Stimulated activated effector memory CD8-positive, alpha-beta T cell treated with anti-CD3 and anti-CD28 coated beads, Interleukin-12 subunit alpha, Interleukin-12 subunit beta, amount 100 ng/mL, for 72 hours (primary cell): ENCODE measurements around the gene GSTP1.
"Not testable (repeated sequence)": the region's sequence is repeated elsewhere in the genome, so short reads cannot be mapped to it uniquely, and the experiment has no call there.

Experiments used
- ATAC-seq: fragments of 150-1000 bp; cut with Tn5 transposase; 2 replicates; pipeline ENCODE4 v1.10.0; 2021
- DNase-seq, 2 donors: peaks; one replicate each; pipeline ENCODE4 v3.0.0; 2021 to 2022; ENCODE audit warnings: low spot score in 2 of 2
- H3K27ac Mint-ChIP-seq: one replicate; pipeline ENCODE4 v1.8.0; 2022; ENCODE audit warnings: mild to moderate bottlenecking, mixed read lengths
- H3K36me3 Mint-ChIP-seq: one replicate; pipeline ENCODE4 v1.8.0; 2022; ENCODE audit warnings: mild to moderate bottlenecking, mixed read lengths
- H3K4me1 Mint-ChIP-seq: one replicate; pipeline ENCODE4 v1.8.0; 2022; ENCODE audit warnings: mixed read lengths
- H3K4me3 Mint-ChIP-seq: one replicate; pipeline ENCODE4 v1.8.0; 2022; ENCODE audit warnings: mild to moderate bottlenecking, mixed read lengths
- H3K9me3 Mint-ChIP-seq: one replicate; pipeline ENCODE4 v1.8.0; 2022; ENCODE audit warnings: mixed read lengths

GSTP1 gene

GRCh38 chr11:67583247-67584204, at the start of gene GSTP1:
GSTP1 (plus strand) TSS chr11:67583812; CDS start chr11:67583844, 32 bp downstream.
- peak; percentile 94 for ATAC-seq
- H3K36me3 Mint-ChIP-seq, result peaks cover 31% of the 10 kb centered on the region
- H3K4me3 Mint-ChIP-seq, result peak within 1 kb of the TSS; percentile 82
- H3K27ac Mint-ChIP-seq, result peak within 1 kb of the TSS; percentile 91
- DNase-seq, result peak; percentile 76 to 93
- H3K4me1 Mint-ChIP-seq, result peaks cover 69% of the 10 kb centered on the region
- peaks cover 6% of the 10 kb centered on the region for H3K9me3 Mint-ChIP-seq

GRCh38 chr11:67534070-67534679, 49.4 kb upstream of the GSTP1 start:
- Mint-ChIP-seq H3K4me3 (no peak overlapping the region), H3K9me3 (peaks cover 7% of the 10 kb centered on the region), H3K36me3 (no peaks in the 10 kb centered on the region), H3K27ac (no peak overlapping the region), H3K4me1 (no peaks in the 10 kb centered on the region)
- ATAC-seq (no peak), DNase-seq (no peak)

GRCh38 chr11:67535561-67535960, 48.1 kb upstream of the GSTP1 start:
- Mint-ChIP-seq H3K9me3 (peaks cover 7% of the 10 kb centered on the region), H3K36me3 (no peaks in the 10 kb centered on the region), H3K4me1 (no peaks in the 10 kb centered on the region), H3K4me3 (no peak overlapping the region), H3K27ac (no peak overlapping the region)
- ATAC-seq (no peak), DNase-seq (no peak)

GRCh38 chr11:67538306-67538705, 45.3 kb upstream of the GSTP1 start:
- H3K9me3 Mint-ChIP-seq, result peaks cover 7% of the 10 kb centered on the region
- ATAC-seq (no peak), DNase-seq (no peak)
- no peaks in the 10 kb centered on the region for H3K4me1 Mint-ChIP-seq
- no peak overlapping the region for H3K4me3 Mint-ChIP-seq
- no peaks in the 10 kb centered on the region for H3K36me3 Mint-ChIP-seq
- no peak overlapping the region for H3K27ac Mint-ChIP-seq

- DNase-seq, result no peak
- Mint-ChIP-seq H3K4me1 (no peaks in the 10 kb centered on the region), H3K36me3 (no peaks in the 10 kb centered on the region), H3K27ac (no peak overlapping the region), H3K9me3 (peaks cover 4% of the 10 kb centered on the region), H3K4me3 (no peak overlapping the region)
- ATAC-seq, result no peak
Observed at GRCh38 chr11:67538823-67539505, 44.6 kb upstream of the GSTP1 start.

GRCh38 chr11:67539550-67539949, 44.1 kb upstream of the GSTP1 start:
- Mint-ChIP-seq H3K4me1 (no peaks in the 10 kb centered on the region), H3K36me3 (no peaks in the 10 kb centered on the region), H3K4me3 (no peak overlapping the region), H3K27ac (no peak overlapping the region), H3K9me3 (peaks cover 1% of the 10 kb centered on the region)
- ATAC-seq (no peak), DNase-seq (no peak)

- DNase-seq (no peak), ATAC-seq (no peak)
- no peaks in the 10 kb centered on the region for H3K36me3 Mint-ChIP-seq
- H3K9me3 Mint-ChIP-seq, result no peaks in the 10 kb centered on the region
- H3K4me1 Mint-ChIP-seq, result no peaks in the 10 kb centered on the region
- H3K27ac Mint-ChIP-seq, result no peak overlapping the region
- H3K4me3 Mint-ChIP-seq, result no peak overlapping the region
Observed at GRCh38 chr11:67541198-67541597, 42.4 kb upstream of the GSTP1 start.

GRCh38 chr11:67542169-67542568, 41.4 kb upstream of the GSTP1 start:
- Mint-ChIP-seq H3K27ac (no peak overlapping the region), H3K4me1 (no peaks in the 10 kb centered on the region), H3K9me3 (no peaks in the 10 kb centered on the region), H3K36me3 (no peaks in the 10 kb centered on the region), H3K4me3 (no peak overlapping the region)
- DNase-seq (no peak), ATAC-seq (no peak)

- Mint-ChIP-seq H3K9me3 (no peaks in the 10 kb centered on the region), H3K4me3 (no peak overlapping the region), H3K36me3 (no peaks in the 10 kb centered on the region), H3K27ac (no peak overlapping the region), H3K4me1 (no peaks in the 10 kb centered on the region)
- DNase-seq, result no peak
- no peak for ATAC-seq
Observed at GRCh38 chr11:67542971-67543370, 40.6 kb upstream of the GSTP1 start.

- Mint-ChIP-seq H3K27ac (no peak overlapping the region), H3K36me3 (no peaks in the 10 kb centered on the region), H3K9me3 (no peaks in the 10 kb centered on the region), H3K4me3 (no peak overlapping the region), H3K4me1 (no peaks in the 10 kb centered on the region)
- DNase-seq, result no peak
- no peak for ATAC-seq
Observed at GRCh38 chr11:67543585-67543984, 40.0 kb upstream of the GSTP1 start.

- Mint-ChIP-seq H3K27ac (no peak overlapping the region), H3K4me1 (no peaks in the 10 kb centered on the region), H3K9me3 (no peaks in the 10 kb centered on the region), H3K4me3 (no peak overlapping the region), H3K36me3 (no peaks in the 10 kb centered on the region)
- no peak for DNase-seq
- no peak for ATAC-seq
Observed at GRCh38 chr11:67544616-67545242, 38.9 kb upstream of the GSTP1 start.

GRCh38 chr11:67545280-67545679, 38.3 kb upstream of the GSTP1 start:
- ATAC-seq (no peak), DNase-seq (no peak)
- H3K27ac Mint-ChIP-seq, result no peak overlapping the region
- H3K4me3 Mint-ChIP-seq, result no peak overlapping the region
- H3K9me3 Mint-ChIP-seq, result no peaks in the 10 kb centered on the region
- H3K36me3 Mint-ChIP-seq, result no peaks in the 10 kb centered on the region
- no peaks in the 10 kb centered on the region for H3K4me1 Mint-ChIP-seq

- ATAC-seq, H3K27ac Mint-ChIP-seq, H3K4me3 Mint-ChIP-seq, H3K36me3 Mint-ChIP-seq, H3K4me1 Mint-ChIP-seq, DNase-seq, H3K9me3 Mint-ChIP-seq: not testable (repeated sequence)
Observed at GRCh38 chr11:67548112-67548511, 35.5 kb upstream of the GSTP1 start.

- no peaks in the 10 kb centered on the region for H3K9me3 Mint-ChIP-seq
- H3K4me1 Mint-ChIP-seq, result no peaks in the 10 kb centered on the region
- DNase-seq (no peak), ATAC-seq (no peak)
- no peak overlapping the region for H3K4me3 Mint-ChIP-seq
- no peaks in the 10 kb centered on the region for H3K36me3 Mint-ChIP-seq
- H3K27ac Mint-ChIP-seq, result no peak overlapping the region
Observed at GRCh38 chr11:67548555-67549110, 35.0 kb upstream of the GSTP1 start.

- no peak overlapping the region for H3K4me3 Mint-ChIP-seq
- H3K27ac Mint-ChIP-seq, result no peak overlapping the region
- no peaks in the 10 kb centered on the region for H3K4me1 Mint-ChIP-seq
- DNase-seq (no peak), ATAC-seq (no peak)
- no peaks in the 10 kb centered on the region for H3K36me3 Mint-ChIP-seq
- H3K9me3 Mint-ChIP-seq, result no peaks in the 10 kb centered on the region
Observed at GRCh38 chr11:67551127-67551526, 32.5 kb upstream of the GSTP1 start.
